Measurements from ENCODE around the gene SOWAHA. TPM values are rescaled to one million over a fixed set of nuclear protein-coding genes. Genes with fewer than 3 reads are reported as not detected.

The SOWAHA gene
- total and polyA plus RNA-seq, 2 donors (not counting 3 experiments of a cell fraction or from before 2014, with no cell fraction given): not detected

- Histone ChIP-seq H4K20me1 (replicated peaks; ENCODE audit: control insufficient read depth, extremely low read depth, insufficient read depth, low read length) (no peaks in the 10 kb centered on the region), H2AFZ (ENCODE audit: low read depth, low read length) (no peak overlapping the region), H3K27ac (ENCODE audit: insufficient read depth, low read depth, low read length) (no peak overlapping the region), H3K9me3 (replicated peaks; ENCODE audit: control insufficient read depth, insufficient read depth, low read length) (no peaks in the 10 kb centered on the region), H3K9me1 (replicated peaks; ENCODE audit: control insufficient read depth, extremely low read depth, insufficient read depth, low read length) (no peaks in the 10 kb centered on the region), H3K27me3 (ENCODE audit: control insufficient read depth in 2 of 2, insufficient read depth in 2 of 2, low read length in 2 of 2) (no peaks in the 10 kb centered on the region), H3K79me2 (ENCODE audit: control insufficient read depth, insufficient read depth, low read length) (no peaks in the 10 kb centered on the region), H3K9ac (replicated peaks; ENCODE audit: extremely low read depth, insufficient read depth, low read length) (no peak overlapping the region), H3K4me1 (ENCODE audit: control insufficient read depth, extremely low read depth, insufficient read depth, low read length) (no peaks in the 10 kb centered on the region), H3K36me3 (ENCODE audit: control insufficient read depth in 2 of 2, extremely low read depth in 1 of 2, insufficient read depth in 2 of 2, low read length in 2 of 2) (no peaks in the 10 kb centered on the region), H3K4me2 (ENCODE audit: insufficient read depth, low read length) (no peak overlapping the region), H3K4me3 (replicated peaks in 1 of 3; ENCODE audit: insufficient read depth in 1 of 3, low read depth in 1 of 3, low read length in 3 of 3) (no peak overlapping the region)
- intact Hi-C loops (cut with micrococcal nuclease): no loop called here
- no peak for TF ChIP-seq GATA2 (IDR thresholded peaks at IDR 0.05; ENCODE audit: insufficient read depth, insufficient read length, low read depth, low read length)
- no peak for TF ChIP-seq POLR2A (IDR thresholded peaks at IDR 0.05; ENCODE audit: low read depth, low read length)
- TF ChIP-seq, protein P1, sequence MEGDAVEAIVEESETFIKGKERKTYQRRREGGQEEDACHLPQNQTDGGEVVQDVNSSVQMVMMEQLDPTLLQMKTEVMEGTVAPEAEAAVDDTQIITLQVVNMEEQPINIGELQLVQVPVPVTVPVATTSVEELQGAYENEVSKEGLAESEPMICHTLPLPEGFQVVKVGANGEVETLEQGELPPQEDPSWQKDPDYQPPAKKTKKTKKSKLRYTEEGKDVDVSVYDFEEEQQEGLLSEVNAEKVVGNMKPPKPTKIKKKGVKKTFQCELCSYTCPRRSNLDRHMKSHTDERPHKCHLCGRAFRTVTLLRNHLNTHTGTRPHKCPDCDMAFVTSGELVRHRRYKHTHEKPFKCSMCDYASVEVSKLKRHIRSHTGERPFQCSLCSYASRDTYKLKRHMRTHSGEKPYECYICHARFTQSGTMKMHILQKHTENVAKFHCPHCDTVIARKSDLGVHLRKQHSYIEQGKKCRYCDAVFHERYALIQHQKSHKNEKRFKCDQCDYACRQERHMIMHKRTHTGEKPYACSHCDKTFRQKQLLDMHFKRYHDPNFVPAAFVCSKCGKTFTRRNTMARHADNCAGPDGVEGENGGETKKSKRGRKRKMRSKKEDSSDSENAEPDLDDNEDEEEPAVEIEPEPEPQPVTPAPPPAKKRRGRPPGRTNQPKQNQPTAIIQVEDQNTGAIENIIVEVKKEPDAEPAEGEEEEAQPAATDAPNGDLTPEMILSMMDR (IDR thresholded peaks at IDR 0.05; ENCODE audit: extremely low read depth in 1 of 2, insufficient read depth in 1 of 2, low read depth in 1 of 2, low read length in 2 of 2): no peak
- no peak for TF ChIP-seq JUN (IDR thresholded peaks at IDR 0.05; ENCODE audit: borderline replicate concordance, insufficient read depth, insufficient read length, low read depth)
- no peak for TF ChIP-seq FOS (IDR thresholded peaks at IDR 0.05; ENCODE audit: borderline replicate concordance, insufficient read depth, low read length)
- TF ChIP-seq MYC (IDR thresholded peaks at IDR 0.05; ENCODE audit: low read depth, low read length): no peak
- no peak for TF ChIP-seq MAX (IDR thresholded peaks at IDR 0.05; ENCODE audit: insufficient read depth, insufficient read length)
- no peak for TF ChIP-seq EZH2 (IDR thresholded peaks at IDR 0.05; ENCODE audit: borderline replicate concordance, low read depth, low read length, severe bottlenecking)
- TF ChIP-seq POLR2AphosphoS5 (IDR thresholded peaks at IDR 0.05; ENCODE audit: insufficient read depth, low read depth, low read length): no peak
- no TSS peak for BruUV-seq (replicated peaks)
- POLR2A ChIA-PET: interaction anchor here (0.6 kb wide), 1 partner anchor 78 kb away, joined by 3 read pairs; no protein-coding TSS in a partner anchor
- DNase-seq (ENCODE audit: low read depth, low spot score) (no peak), FAIRE-seq (no peak)
- CTCF ChIA-PET: interaction anchor here (1.5 kb wide), 1 partner anchor 18 kb away, joined by 3 read pairs; the partner anchor contains the start of gene SHROOM1
- dilution Hi-C loops (cut with MboI; ENCODE audit: extremely low pct_ligation_motif_present, low sequenced_read_pairs): no loop called here
These were observed 35.2 kb downstream of the SOWAHA start for GRCh38 chr5:132848270-132848669.

Data from endothelial cell of umbilical vein (primary cell).